ENCODE measurements around the gene GAGE12J. TPM values are rescaled to one million over a fixed set of nuclear protein-coding genes. Genes with fewer than 3 reads are reported as not detected.

Gene GAGE12J
- total RNA-seq, 1 donor from 2014 or later = not detected

- intact Hi-C loops (cut with DNase I) = no loop called here
- Histone ChIP-seq H3K9me3 (no peaks in the 10 kb centered on the region), H3K36me3 (no peaks in the 10 kb centered on the region), H3K27ac (no peak overlapping the region), H3K4me1 (no peaks in the 10 kb centered on the region), H3K27me3 (no peaks in the 10 kb centered on the region), H3K4me3 (no peak overlapping the region)
- no peak for ATAC-seq
- TF ChIP-seq, protein P1, sequence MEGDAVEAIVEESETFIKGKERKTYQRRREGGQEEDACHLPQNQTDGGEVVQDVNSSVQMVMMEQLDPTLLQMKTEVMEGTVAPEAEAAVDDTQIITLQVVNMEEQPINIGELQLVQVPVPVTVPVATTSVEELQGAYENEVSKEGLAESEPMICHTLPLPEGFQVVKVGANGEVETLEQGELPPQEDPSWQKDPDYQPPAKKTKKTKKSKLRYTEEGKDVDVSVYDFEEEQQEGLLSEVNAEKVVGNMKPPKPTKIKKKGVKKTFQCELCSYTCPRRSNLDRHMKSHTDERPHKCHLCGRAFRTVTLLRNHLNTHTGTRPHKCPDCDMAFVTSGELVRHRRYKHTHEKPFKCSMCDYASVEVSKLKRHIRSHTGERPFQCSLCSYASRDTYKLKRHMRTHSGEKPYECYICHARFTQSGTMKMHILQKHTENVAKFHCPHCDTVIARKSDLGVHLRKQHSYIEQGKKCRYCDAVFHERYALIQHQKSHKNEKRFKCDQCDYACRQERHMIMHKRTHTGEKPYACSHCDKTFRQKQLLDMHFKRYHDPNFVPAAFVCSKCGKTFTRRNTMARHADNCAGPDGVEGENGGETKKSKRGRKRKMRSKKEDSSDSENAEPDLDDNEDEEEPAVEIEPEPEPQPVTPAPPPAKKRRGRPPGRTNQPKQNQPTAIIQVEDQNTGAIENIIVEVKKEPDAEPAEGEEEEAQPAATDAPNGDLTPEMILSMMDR (IDR thresholded peaks at IDR 0.05) = no peak
- no peak for DNase-seq
Observed at GRCh38 chrX:49278081-49278480, 43.8 kb upstream of the GAGE12J start.

GRCh38 chrX:49282647-49283011 lies 39.2 kb upstream of the GAGE12J start:
- Histone ChIP-seq H3K27ac (no peak overlapping the region), H3K27me3 (no peaks in the 10 kb centered on the region), H3K36me3 (no peaks in the 10 kb centered on the region), H3K4me1 (no peaks in the 10 kb centered on the region), H3K4me3 (no peak overlapping the region), H3K9me3 (no peaks in the 10 kb centered on the region)
- ATAC-seq (no peak), DNase-seq (no peak)
- TF ChIP-seq, protein P1 (IDR thresholded peaks at IDR 0.05) = no peak
- intact Hi-C loops (cut with DNase I) = no loop called here

- H3K9me3 ChIP-seq = no peaks in the 10 kb centered on the region
- intact Hi-C loops (cut with DNase I) = no loop called here
- H3K4me1 ChIP-seq = no peaks in the 10 kb centered on the region
- no peaks in the 10 kb centered on the region for H3K27me3 ChIP-seq
- DNase-seq = no peak
- H3K36me3 ChIP-seq = no peaks in the 10 kb centered on the region
- H3K27ac ChIP-seq = no peak overlapping the region
- ATAC-seq = no peak
- H3K4me3 ChIP-seq = no peak overlapping the region
- TF ChIP-seq, protein P1 (IDR thresholded peaks at IDR 0.05) = no peak
Observed at GRCh38 chrX:49284212-49284611, 37.6 kb upstream of the GAGE12J start.

DNA sequence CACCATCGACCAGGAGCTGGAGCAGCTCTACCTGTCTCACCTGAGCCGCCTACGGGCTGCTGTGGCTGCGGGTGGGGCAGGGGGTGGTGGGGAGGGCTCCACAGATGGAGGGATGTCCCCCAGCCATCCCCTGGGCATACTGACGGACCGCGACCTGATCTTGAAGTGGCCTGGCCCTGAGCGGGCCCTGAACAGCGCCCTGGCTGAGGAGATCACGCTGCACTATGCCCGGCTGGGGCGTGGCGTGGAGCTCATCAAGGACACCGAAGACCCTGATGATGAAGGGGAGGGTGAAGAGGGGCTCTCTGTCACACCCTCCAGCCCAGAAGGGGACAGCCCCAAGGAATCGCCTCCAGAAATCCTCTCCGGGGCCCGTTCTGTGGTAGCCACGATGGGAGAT lies 35.7 kb upstream of the GAGE12J start:
- Histone ChIP-seq H3K27me3 (no peaks in the 10 kb centered on the region), H3K36me3 (no peaks in the 10 kb centered on the region), H3K9me3 (no peaks in the 10 kb centered on the region), H3K4me1 (no peaks in the 10 kb centered on the region), H3K4me3 (no peak overlapping the region), H3K27ac (no peak overlapping the region)
- intact Hi-C loops (cut with DNase I) = no loop called here
- no peak for DNase-seq
- ATAC-seq = no peak
- TF ChIP-seq, protein P1 (IDR thresholded peaks at IDR 0.05) = no peak

- Histone ChIP-seq H3K27ac (no peak overlapping the region), H3K4me1 (no peaks in the 10 kb centered on the region), H3K36me3 (no peaks in the 10 kb centered on the region), H3K9me3 (no peaks in the 10 kb centered on the region), H3K4me3 (no peak overlapping the region), H3K27me3 (no peaks in the 10 kb centered on the region)
- ATAC-seq = no peak
- DNase-seq = no peak
- TF ChIP-seq, protein P1 (IDR thresholded peaks at IDR 0.05) = no peak
- intact Hi-C loops (cut with DNase I) = no loop called here
Observed at GRCh38 chrX:49286581-49286980, 35.3 kb upstream of the GAGE12J start.

GRCh38 chrX:49287665-49288064 lies 34.2 kb upstream of the GAGE12J start:
- ATAC-seq (no peak), DNase-seq (no peak)
- no peak overlapping the region for H3K27ac ChIP-seq
- H3K4me3 ChIP-seq = no peak overlapping the region
- no peaks in the 10 kb centered on the region for H3K27me3 ChIP-seq
- no peaks in the 10 kb centered on the region for H3K9me3 ChIP-seq
- H3K36me3 ChIP-seq = no peaks in the 10 kb centered on the region
- intact Hi-C loops (cut with DNase I) = no loop called here
- no peaks in the 10 kb centered on the region for H3K4me1 ChIP-seq
- TF ChIP-seq, protein P1 (IDR thresholded peaks at IDR 0.05) = no peak
